ENCODE results near the gene JMJD7.

Gene JMJD7

GRCh38 chr15:41817781-41818180, 10.1 kb upstream of the JMJD7 start:
- no peak overlapping the region for H3K9ac ChIP-seq (ENCODE audit: low read depth, low read length, poor library complexity, severe bottlenecking)
- no peaks in the 10 kb centered on the region for H3K27me3 ChIP-seq (ENCODE audit: insufficient read depth, low read length, poor library complexity, severe bottlenecking)
- H3K9me2 ChIP-seq (replicated peaks; ENCODE audit: low read depth, low read length): no peaks in the 10 kb centered on the region
- no peaks in the 10 kb centered on the region for H4K20me1 ChIP-seq (ENCODE audit: insufficient read depth, low read length, poor library complexity, severe bottlenecking)
- no peak overlapping the region for H3K4me3 ChIP-seq (ENCODE audit: low read length, poor library complexity, severe bottlenecking)
- no peak overlapping the region for H3K4me2 ChIP-seq (ENCODE audit: low read depth, low read length, poor library complexity, severe bottlenecking)
- peaks cover 75% of the 10 kb centered on the region; the same call in 1 of the 2 replicates for H3K36me3 ChIP-seq (ENCODE audit: insufficient read depth, low read length)
- no peaks in the 10 kb centered on the region for H3K9me3 ChIP-seq (ENCODE audit: insufficient read depth, low read depth, low read length)
- no peaks in the 10 kb centered on the region for H3K4me1 ChIP-seq (ENCODE audit: insufficient read depth, low read length, poor library complexity, severe bottlenecking)
- H3K79me2 ChIP-seq (ENCODE audit: insufficient read depth, low read length): no peaks in the 10 kb centered on the region
- TF ChIP-seq CTCF (conservative IDR thresholded peaks at IDR 0.05; ENCODE audit: low read length) (no peak), EZH2phosphoT487 (IDR thresholded peaks at IDR 0.05; ENCODE audit: borderline replicate concordance) (no peak)
- no peak overlapping the region for H2AFZ ChIP-seq (ENCODE audit: low read length)
- H3F3A ChIP-seq (ENCODE audit: low read depth): no peaks in the 10 kb centered on the region

- Histone ChIP-seq H3K9me2 (replicated peaks; ENCODE audit: low read depth, low read length) (no peaks in the 10 kb centered on the region), H2AFZ (ENCODE audit: low read length) (no peak overlapping the region), H3K79me2 (ENCODE audit: insufficient read depth, low read length) (no peaks in the 10 kb centered on the region), H3K36me3 (ENCODE audit: insufficient read depth, low read length) (peaks cover 77% of the 10 kb centered on the region; the same call in 1 of the 2 replicates), H3K4me2 (ENCODE audit: low read depth, low read length, poor library complexity, severe bottlenecking) (no peak overlapping the region), H3K27me3 (ENCODE audit: insufficient read depth, low read length, poor library complexity, severe bottlenecking) (no peaks in the 10 kb centered on the region), H3K9me3 (ENCODE audit: insufficient read depth, low read depth, low read length) (no peaks in the 10 kb centered on the region), H3K4me1 (ENCODE audit: insufficient read depth, low read length, poor library complexity, severe bottlenecking) (no peaks in the 10 kb centered on the region), H3K4me3 (ENCODE audit: low read length, poor library complexity, severe bottlenecking) (no peak overlapping the region), H3K9ac (ENCODE audit: low read depth, low read length, poor library complexity, severe bottlenecking) (no peak overlapping the region), H4K20me1 (ENCODE audit: insufficient read depth, low read length, poor library complexity, severe bottlenecking) (no peaks in the 10 kb centered on the region), H3F3A (ENCODE audit: low read depth) (no peaks in the 10 kb centered on the region)
- no peak for TF ChIP-seq CTCF (conservative IDR thresholded peaks at IDR 0.05; ENCODE audit: low read length)
- no peak for TF ChIP-seq EZH2phosphoT487 (IDR thresholded peaks at IDR 0.05; ENCODE audit: borderline replicate concordance)
Observed at GRCh38 chr15:41819455-41820050, 8.3 kb upstream of the JMJD7 start.

GRCh38 chr15:41820791-41821423, 7.0 kb upstream of the JMJD7 start:
- Histone ChIP-seq H3K79me2 (ENCODE audit: insufficient read depth, low read length) (no peaks in the 10 kb centered on the region), H3F3A (ENCODE audit: low read depth) (no peaks in the 10 kb centered on the region), H3K4me2 (ENCODE audit: low read depth, low read length, poor library complexity, severe bottlenecking) (no peak overlapping the region), H3K4me3 (ENCODE audit: low read length, poor library complexity, severe bottlenecking) (no peak overlapping the region), H3K9me2 (replicated peaks; ENCODE audit: low read depth, low read length) (no peaks in the 10 kb centered on the region), H3K27me3 (ENCODE audit: insufficient read depth, low read length, poor library complexity, severe bottlenecking) (no peaks in the 10 kb centered on the region), H4K20me1 (ENCODE audit: insufficient read depth, low read length, poor library complexity, severe bottlenecking) (no peaks in the 10 kb centered on the region), H3K4me1 (ENCODE audit: insufficient read depth, low read length, poor library complexity, severe bottlenecking) (no peaks in the 10 kb centered on the region), H2AFZ (ENCODE audit: low read length) (no peak overlapping the region), H3K36me3 (ENCODE audit: insufficient read depth, low read length) (peaks cover 65% of the 10 kb centered on the region; the same call in 1 of the 2 replicates), H3K9ac (ENCODE audit: low read depth, low read length, poor library complexity, severe bottlenecking) (no peak overlapping the region), H3K9me3 (ENCODE audit: insufficient read depth, low read depth, low read length) (no peaks in the 10 kb centered on the region)
- no peak for TF ChIP-seq CTCF (conservative IDR thresholded peaks at IDR 0.05; ENCODE audit: low read length)
- TF ChIP-seq EZH2phosphoT487 (IDR thresholded peaks at IDR 0.05; ENCODE audit: borderline replicate concordance): no peak

Measured in Loucy (cell line).